Occipital lobe (tissue), 2 donors: ENCODE measurements around the gene MOGAT3. TPM values are rescaled to one million over a fixed set of nuclear protein-coding genes. Genes with fewer than 3 reads are reported as not detected.
A peak's percentile ranks its signal among the peaks of the same experiment; 100 is the strongest.
"Not testable (repeated sequence)": the region's sequence is repeated elsewhere in the genome, so short reads cannot be mapped to it uniquely, and the experiment has no call there.

Source experiments
- DNase-seq: peaks from one replicate; lab custom pipeline; 2025; lab: John Stamatoyannopoulos, UW
- total RNA-seq: library from RNA; depleted of rRNA; stranded (reverse); fragments of >200 nt; gene quantifications from one replicate; pipeline ENCODE4 v1.2.3, GENCODE V29; 2014

The MOGAT3 gene
- total RNA-seq, 1 donor from 2014 or later, result not detected

DNA sequence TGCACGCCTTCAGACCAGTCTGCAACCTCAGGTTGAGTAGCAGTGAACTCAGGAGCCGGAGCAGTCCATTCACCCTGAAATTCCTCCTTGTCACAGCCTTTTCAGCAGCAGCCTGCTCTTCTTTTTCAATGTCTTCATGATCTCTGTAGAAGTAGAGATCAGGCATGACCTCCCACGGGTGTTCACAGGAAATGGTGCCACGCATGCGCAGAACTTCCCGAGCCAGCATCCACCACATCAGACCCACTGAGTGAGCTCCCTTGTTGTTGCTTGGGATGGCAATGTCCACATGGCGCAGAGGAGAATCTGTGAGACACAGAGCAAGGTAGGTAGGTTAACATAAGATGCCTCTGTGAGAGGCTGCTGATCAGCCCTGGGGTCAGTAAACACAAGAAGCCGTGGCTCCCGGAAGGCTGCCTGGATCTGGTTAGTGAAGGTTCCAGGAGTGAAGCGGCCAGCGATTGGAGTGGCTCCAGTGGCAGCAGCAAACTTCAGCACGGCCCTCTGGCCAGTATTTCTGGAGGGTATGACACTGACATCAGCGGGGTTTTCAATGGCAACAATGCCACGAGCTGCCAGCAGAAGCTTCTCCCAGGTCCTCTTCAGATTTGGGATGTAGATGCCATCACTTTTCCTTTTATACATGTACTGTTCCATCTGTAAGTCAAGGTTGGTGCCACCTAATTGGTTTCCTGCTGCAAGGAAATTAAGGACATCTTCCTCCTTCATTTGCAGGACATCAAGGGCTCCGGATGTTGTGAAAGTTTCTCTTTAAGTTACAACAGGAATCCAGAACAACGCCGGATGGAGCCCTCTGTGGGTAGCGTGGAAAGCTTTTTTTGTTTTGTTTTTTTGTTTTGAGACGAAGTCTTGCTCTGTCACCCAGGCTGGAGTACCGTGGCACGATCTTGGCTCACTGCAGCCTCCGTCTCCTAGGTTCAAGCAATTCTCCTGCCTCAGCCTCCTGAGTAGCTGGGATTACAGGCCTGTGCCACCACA is 3.2 kb upstream of the MOGAT3 start:
- DNase-seq, result not testable (repeated sequence)

DNA sequence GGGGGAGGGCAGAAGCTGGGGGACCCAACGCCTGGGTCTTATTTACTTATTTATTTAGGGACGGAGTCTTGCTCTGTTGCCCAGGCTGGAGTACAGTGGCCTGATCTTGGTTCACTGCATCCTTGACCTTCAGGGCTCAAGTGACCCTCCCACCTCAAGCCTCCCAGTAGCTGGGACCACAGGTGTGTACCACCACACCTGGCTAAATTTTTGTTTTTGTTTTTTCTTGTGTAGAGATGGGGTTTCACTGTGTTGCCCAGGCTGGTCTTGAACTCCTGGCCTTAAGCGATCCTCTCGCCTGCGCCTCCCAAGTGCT is 1.7 kb upstream of the MOGAT3 start:
- no peak for DNase-seq

DNA sequence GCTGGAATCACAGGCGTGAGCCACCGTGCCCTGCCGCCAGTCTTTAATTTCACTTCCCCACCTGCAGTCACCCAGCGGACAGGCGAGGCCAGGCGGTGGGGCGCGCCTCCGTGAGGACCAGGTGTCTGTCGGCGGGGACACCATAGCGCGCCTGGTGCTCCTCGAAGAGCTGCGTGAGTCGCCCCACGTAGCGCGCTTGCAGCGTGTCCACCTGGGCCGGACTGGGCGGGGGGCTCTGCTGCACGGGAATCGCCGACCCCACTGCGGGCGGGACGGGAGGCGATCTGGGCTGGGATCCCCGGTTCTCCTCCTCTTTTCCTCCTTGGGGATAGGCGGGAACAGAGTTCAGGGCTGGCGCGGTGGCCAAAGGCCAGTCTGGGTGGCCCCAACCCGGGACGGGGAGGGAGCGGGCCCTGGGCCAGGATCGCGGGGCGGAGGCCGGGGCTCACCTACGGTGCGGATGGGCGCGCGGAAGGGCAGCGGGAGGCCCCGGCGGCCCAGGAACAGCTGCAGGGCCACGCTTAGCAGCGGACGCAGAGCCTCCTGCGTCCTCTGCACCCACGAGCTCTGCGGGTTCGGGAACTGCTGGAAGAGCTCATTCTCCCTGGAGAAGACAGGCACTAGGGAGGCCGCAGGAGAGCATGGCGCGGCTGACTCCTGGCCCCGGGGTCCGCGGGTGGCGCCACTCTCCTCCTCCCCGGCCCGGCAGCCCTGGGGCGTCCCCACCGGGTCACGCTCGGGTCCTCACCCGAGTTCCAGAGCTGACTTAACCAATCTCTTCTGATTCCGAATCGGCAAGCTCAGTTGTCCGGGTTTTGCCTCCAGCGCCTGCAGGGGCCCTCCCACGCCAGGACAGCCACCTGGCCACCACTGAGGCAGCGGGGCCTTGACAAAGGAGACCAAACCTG is 1.1 kb upstream of the MOGAT3 start:
- no peak for DNase-seq

DNA sequence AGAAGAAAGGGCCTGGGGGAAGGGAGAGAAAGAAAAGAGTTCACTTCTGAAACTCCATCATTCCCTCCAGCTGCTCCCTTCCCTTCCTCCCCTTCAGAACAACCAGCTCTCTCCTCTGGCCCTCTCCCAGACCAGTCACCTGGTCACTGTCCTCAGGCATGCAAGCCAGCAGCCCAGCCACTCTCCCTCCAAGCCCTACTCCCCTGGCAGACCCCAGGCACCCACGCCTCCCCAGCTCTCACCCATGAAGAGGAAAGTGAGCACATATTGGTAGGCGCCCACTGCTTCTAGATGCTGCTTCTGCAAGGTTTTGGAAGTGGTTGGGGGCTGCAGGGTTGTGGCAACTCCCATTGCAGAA is 353 bp downstream of the MOGAT3 start:
- no peak for DNase-seq

DNA sequence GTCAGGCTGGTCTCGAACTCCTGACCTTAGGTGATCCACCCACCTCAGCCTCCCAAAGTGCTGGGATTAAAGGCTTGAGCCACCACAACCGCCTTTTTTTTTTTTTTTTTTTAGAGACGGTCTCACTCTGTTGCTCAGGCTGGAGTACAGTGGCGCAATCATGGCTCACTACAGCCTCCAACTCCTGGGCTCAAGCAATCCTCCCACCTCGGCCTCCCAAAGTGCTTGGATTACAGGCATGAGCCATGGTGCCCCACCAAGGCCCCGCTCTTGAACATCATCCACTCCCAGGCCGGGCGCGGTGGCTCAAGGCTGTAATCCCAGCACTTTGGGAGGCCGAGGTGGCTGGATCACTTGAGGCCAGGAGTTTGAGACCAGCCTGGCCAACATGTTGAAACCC is 1.3 kb downstream of the MOGAT3 start:
- DNase-seq, result not testable (repeated sequence)

DNA sequence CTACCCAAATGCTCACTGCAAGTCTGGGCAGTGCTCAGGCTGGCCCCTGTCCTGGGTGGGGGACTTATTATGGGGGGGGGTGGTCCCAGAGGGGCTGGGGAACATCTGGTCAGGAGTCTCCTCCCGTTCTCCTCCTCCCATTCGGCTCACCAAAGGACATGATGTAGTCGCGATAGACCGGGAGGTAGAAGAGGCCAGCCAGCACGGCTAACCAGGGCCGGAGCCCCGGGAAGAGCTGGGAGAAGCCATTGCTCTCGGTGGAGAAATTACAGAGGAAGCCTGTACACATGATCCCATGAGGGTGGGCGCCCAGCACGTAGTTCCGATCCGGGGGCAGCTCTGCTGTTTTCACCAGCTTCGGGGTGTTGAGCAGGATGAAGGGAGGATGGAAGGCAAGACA is 2.4 kb downstream of the MOGAT3 start:
- DNase-seq, result no peak

DNA sequence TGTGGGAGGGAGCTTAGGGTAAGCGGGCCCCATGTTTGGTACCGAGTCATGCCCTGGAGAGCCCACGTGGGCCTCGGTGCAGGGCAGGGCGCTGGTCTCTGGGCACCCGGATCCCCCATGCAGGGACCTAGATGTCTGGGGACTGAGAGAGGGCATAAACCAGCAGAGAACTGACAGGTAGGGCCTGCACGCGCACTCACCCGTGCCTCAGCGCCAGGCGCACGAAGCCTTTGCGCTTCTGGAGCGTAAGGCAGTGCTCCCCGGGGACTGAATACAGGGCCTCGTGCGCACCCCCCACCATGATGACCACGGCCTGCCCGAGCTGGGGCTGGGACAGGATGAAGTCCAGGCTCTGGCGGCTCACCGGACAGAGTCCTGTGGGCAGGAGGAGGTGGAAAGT is 2.8 kb downstream of the MOGAT3 start:
- no peak for DNase-seq

DNA sequence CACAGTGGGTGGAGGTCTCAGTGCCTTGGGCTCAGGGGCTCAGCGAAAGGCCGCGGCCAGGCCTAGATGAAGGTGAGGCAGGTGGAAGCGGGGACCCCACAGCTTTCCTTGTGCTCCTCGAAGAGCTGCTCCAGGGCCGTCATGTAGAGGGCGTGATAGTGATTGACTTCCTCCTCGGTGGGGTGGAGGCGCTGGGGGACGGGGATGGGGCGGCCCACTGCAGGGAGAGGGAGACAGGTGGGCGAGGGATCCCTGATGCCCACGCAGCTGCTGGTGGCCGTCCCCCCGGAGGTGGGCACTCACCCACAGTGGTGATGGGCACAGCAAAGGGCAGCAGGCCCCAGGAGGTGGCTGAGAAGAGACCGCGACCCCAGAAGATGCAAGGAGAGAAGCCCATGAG is 5.0 kb downstream of the MOGAT3 start:
- DNase-seq, result no peak

DNA sequence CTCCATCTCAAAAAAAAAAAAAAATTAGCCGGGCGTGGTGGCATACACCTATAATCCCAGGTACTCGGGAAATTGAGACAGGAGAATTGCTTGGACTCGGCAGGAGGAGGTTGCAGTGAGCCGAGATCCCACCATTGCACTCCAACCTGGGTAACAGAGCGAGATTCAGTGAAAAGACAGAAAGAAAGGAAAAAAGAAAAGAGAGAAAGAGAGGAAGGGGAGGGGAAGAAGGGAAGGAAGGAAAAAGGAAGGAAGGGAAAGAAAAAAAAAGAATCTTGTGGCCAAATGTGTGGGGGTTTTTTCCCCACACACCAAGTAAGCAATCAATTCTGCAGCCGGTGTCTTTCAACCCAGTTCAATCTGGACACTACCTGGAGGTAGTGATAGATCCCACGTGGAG is 11.7 kb downstream of the MOGAT3 start:
- no peak for DNase-seq

DNA sequence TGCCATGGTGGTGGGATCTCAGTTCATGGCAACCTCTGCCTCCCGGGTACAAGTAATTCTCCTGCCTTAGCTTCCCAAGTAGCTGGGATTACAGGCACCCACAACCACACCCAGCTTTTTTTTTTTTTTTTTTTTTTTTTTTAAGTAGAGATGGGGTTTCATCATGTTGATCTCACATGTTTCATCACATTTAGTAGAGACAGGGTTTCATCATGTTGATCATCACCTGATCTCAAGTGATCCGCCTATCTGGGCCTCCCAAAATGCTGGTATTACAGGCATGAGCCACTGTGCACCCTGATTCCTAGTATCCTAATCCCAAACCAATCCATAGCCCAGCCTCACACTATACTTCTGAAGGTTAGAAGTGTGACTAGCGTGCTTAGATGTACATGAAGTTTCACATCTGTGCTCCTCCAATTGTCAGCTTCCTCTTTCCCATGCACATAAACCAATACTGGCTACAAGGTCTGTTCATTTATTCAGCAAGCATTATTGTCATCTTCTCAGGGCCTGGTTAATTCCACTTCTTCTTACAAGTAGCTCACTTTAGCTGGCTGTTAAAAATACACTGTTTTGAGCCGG is 13.9 kb downstream of the MOGAT3 start:
- no peak for DNase-seq

DNA sequence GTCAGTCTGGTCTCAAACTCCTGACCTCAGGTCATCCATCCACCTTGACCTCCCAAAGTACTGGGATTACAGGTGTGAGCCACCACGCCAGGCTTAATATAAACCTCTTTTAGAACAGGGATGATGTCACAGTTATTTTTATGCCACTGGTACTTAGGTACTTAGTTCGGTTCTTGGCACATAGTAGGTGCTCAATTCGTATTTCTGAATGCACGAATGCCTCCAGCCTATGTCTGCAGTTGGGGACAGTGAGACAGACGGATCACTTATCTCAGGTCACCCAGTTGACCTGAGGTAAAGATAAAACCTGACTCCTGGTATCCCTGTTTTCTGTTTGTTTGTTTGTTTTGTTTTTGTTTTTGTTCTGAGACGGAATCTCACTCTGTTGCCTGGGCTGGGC is 14.6 kb downstream of the MOGAT3 start:
- no peak for DNase-seq

DNA sequence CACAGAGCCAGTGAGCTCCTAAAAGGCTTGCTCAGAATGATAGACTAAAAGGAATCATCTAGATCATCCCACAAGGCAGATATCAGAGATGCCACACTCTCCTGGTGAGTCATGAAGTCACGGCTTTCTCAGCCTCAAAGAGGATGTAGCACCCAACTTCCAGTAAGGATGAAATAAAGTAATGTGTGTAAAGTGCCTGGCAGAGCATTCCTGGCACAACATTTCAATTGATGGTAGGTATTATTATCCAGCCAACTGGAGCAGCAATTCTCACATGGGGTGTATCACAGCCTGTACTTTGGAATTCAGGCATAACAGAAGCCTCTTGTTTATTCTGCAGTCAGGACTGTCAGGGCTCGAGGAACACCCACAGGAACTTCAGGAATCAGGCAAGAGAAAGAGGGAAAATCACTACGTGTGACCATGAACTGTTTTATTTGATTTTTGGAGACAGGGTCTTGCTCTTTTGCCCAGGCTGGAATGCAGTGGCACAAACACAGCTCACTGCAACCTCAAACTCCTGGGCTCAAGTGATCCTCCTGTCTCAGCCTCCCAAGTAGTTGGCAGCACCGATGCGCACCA is 15.5 kb downstream of the MOGAT3 start:
- peak; percentile 11 for DNase-seq

DNA sequence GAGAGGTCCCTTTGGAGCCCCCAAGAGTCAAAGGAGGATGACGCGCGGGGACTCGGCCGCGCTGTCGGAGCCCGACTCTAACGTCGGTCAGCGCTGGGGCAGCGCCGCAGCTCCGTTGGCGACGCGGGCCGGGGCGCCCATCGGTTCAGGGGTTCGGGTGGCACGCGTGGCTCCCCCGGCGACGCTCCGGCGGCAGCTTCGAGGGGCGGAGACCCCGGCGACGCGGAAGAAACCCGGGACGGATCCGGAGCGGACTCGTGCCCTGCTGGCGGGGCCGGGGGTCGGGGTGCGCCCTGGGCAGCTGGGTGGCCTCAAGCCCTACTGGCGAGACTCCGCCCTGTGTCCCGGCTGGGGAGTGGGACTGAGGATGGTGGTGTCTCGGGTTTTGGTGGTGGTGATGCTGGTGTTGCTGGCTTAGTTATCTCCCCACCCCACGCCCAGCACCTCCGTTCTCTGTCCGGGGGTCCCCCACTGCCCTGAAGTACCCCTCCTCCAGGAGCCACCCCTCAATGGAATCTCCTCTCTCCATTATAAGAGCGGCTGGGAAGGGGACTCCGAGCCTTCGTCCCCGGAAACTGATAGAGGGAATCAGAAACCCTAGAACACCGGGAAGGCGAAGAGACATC is 20.6 kb downstream of the MOGAT3 start, which contains the start of gene NAT16:
Gene NAT16 (minus strand): TSS at position 164 of the 626 bp plus-strand sequence. CDS start 5,486 bp downstream, outside the sequence.
- DNase-seq, result no peak

DNA sequence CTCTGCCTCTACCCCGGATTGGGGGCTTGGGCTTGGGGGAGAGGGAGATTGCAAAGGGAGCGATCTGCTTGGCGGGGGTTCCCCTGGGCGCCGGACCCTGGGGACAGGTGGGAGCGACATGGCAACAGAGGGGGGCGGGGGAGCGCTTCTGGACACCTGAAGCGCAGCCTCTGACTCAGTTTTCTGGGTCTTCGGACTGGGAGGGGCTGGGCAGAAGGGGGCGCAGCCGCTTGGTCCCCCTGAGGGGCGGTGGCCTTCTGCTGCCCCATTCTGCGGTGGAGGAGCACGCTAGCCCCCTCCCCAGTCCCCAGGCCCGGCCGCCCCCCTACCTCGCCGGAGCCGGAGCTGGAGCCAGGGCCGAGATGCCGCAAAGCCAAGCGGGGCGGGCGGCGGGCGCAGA is 21.1 kb downstream of the MOGAT3 start:
- DNase-seq, result no peak

DNA sequence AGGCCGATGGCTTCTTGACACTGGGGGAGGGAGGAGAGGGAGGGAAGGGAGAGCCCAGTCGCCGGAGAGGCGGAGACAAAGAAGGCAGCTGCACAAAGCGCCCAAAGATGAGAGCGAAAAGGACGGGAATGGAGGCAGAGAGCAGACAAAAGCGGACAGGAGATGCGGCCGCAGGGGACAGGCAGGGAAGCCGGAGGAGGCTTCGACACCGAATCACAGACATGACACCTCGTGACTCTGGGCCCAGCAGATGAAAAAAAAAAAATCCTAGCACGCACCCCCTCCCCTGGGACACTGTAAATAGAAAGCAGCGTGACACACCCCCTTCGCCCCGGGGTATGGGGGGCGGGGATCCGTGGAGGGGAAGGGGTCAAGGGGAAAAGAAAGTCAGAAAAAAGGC is 21.7 kb downstream of the MOGAT3 start:
- no peak for DNase-seq

DNA sequence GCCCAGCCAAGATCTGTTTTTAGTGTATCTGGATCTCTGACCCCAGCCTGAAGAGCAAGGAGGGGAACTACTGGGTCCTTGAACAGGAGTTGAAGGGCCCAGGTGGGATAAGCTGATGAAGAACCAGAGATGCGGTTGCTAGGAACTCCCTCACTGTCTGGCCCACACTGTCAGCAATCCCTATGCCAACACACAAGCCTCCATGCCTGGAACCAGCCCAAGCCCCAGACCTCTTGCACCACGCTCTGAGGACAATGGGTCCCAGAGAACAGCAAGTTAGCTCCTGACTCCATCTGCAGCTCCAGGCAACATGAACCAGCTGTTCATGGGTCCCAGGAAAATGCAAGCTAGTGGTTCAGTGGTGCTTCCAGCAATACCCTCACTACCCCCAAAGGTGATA is 23.2 kb downstream of the MOGAT3 start:
- DNase-seq, result no peak

DNA sequence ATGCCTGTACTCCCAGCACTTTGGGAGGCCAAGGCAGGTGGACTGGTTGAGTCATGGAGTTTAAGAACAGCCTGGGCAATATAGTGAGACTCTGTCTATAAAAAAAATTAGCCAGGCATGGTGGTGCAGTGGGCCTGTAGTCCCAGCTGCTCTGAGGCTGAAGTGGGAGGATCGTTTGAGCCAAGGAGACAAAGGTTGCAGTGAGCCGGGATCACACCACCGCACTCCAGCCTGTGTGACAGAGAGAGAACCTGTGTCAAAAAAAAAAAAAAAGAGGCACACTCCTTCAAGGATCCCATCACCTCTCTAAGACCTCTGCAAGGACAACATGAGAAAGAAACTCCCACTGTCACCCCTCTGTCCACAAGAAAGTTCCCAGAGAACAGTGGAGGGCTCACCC is 25.2 kb downstream of the MOGAT3 start:
- no peak for DNase-seq

DNA sequence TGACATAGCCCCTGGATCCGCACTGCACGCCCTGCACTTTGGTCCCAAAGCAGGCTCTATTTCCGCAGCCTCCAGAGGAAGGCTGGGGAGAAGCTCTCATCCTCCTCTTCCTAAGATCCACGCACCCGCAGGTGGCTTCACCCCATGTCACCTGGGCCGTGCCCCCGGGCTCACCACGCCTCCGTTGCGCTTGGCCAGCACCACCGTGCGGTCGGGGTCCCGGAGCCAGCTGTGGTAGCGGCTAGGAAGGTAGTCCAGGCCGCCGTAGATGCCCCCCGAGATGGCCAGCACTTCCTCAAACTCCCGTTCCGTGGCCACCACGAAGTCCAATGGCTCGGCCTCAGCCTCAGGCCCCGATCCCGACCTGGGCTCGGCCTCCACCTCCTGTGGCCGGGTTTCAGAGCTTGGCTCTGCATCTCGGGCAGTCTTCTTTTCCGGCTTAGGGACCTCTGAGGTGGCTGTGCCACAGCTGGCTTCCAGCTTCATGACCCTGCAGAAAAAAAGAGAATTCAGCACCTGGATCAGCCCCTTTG is 26.4 kb downstream of the MOGAT3 start:
- no peak for DNase-seq

DNA sequence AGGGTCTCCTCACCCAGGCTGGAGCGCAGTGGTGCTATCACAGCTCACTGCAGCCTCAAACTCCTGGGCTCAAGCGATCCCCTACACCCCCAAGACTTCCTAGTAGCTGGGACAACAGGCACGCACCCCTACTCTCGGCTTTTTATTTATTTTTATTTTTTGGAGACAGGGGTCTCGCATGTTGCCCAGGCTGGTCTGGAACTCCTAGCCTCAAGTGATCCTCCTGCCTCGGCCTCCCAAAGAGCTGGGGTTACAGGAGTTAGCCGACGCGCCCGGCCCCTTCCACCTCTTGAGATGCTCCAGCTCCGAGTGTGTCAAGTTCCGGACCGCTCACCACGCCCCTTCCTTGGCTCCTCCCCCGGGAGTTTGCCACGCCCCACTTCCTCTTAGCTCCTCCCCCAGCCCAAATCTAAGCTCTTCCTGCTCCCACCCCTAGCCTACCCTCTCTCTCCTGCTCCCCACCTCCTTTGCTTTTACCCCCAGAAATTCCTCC is 27.0 kb downstream of the MOGAT3 start:
- no peak for DNase-seq

DNA sequence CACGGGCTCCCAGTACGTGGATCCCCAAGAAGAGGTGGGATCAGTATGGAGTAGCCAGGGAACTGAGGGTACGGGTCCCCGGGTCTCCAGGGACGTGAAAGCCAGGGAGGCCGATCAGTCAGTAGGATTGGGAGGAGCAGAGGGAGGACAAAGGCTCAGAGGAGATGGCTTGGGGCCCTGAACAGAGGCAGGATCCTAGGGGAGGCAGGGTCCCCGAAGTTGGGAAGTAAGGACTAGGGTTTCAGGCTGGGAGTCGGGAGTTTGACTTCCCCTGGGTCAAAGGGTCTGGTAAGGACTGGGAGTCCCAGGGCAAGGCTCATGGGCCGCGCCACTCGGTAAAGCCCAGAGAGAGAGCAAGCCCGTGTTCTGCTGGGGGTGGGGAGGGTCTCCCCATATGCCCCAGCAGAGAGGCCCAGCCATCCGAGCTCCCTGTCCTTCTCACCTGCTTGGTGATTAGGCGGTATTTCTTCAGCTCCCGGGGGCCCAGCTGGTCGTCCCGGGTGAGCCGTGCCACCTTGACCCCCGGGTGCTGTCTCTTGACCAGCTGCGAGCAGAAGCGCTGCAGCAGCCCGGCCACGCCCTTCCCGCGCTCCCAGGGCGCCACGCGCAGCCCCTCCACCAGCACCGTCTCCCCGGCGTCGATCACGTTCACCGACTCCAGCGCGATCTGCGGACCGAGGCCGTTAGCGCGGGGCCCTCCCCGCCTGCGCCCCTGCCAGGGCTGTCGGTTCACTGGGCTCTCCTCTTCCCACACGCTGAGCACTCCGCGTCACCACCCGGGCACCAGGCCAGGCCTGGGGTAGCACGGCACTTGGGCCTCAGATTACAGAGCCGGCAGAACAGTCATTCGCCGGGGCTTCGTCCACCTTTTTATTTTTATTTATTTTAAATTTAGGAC is 27.7 kb downstream of the MOGAT3 start:
- DNase-seq, result no peak
